ENCODE results near the gene RNF225. TPM values are rescaled to one million over a fixed set of nuclear protein-coding genes. Genes with fewer than 3 reads are reported as not detected.
A peak's percentile ranks its signal among the peaks of the same experiment; 100 is the strongest.

Gene RNF225
- total RNA-seq, 1 experiment from 2014 or later: 1.8 TPM

- CTCF ChIA-PET: interaction anchor here (1.1 to 1.6 kb wide), 3 partner anchors 10 to 25 kb away, joined by 3 to 5 read pairs (median 3); partner anchors contain the start of gene ZNF497
- Mint-ChIP-seq H3K27ac (0 out of 2 replicates have a peak overlapping the region, but pooled peaks have one; percentile 54), H3K27me3 (ENCODE audit: low read depth) (no peaks in the 10 kb centered on the region), H3K4me3 (no peak overlapping the region), H3K36me3 (no peaks in the 10 kb centered on the region), H3K9me3 (no peaks in the 10 kb centered on the region), H3K4me1 (peaks cover 2% of the 10 kb centered on the region; the same call in 1 of the 2 replicates)
- DNase-seq (ENCODE audit: low spot score): no peak
- POLR2A ChIA-PET: interaction anchor here (1.7 kb wide), 1 partner anchor 10 kb away, joined by 7 read pairs; the partner anchor contains the start of gene ZNF497
- TF ChIP-seq, protein P1, sequence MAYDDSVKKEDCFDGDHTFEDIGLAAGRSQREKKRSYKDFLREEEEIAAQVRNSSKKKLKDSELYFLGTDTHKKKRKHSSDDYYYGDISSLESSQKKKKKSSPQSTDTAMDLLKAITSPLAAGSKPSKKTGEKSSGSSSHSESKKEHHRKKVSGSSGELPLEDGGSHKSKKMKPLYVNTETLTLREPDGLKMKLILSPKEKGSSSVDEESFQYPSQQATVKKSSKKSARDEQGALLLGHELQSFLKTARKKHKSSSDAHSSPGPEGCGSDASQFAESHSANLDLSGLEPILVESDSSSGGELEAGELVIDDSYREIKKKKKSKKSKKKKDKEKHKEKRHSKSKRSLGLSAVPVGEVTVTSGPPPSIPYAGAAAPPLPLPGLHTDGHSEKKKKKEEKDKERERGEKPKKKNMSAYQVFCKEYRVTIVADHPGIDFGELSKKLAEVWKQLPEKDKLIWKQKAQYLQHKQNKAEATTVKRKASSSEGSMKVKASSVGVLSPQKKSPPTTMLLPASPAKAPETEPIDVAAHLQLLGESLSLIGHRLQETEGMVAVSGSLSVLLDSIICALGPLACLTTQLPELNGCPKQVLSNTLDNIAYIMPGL (CRISPR knock-in tag; IDR thresholded peaks at IDR 0.05): no peak
- TF ChIP-seq CTCF (IDR thresholded peaks at IDR 0.05): 0 out of 2 replicates have a peak, but pooled peaks have one; percentile 8
- no peak for TF ChIP-seq CREM (CRISPR knock-in tag; IDR thresholded peaks at IDR 0.05)
- TF ChIP-seq AR (CRISPR knock-in tag; IDR thresholded peaks at IDR 0.05): no peak
- peak; percentile 52 for ATAC-seq
These were observed 22.9 kb upstream of the RNF225 start for GRCh38 chr19:58372311-58373133.

GRCh38 chr19:58374200-58374599, 21.3 kb upstream of the RNF225 start:
- ATAC-seq: no peak
- Mint-ChIP-seq H3K27ac (no peak overlapping the region), H3K27me3 (ENCODE audit: low read depth) (no peaks in the 10 kb centered on the region), H3K4me1 (peaks cover 2% of the 10 kb centered on the region; the same call in 1 of the 2 replicates), H3K4me3 (no peak overlapping the region), H3K9me3 (no peaks in the 10 kb centered on the region), H3K36me3 (no peaks in the 10 kb centered on the region)
- POLR2A ChIA-PET: interaction anchor here (1.7 kb wide), 1 partner anchor 12 kb away, joined by 7 read pairs; the partner anchor contains the start of gene ZNF497
- CTCF ChIA-PET: interaction anchor here (1.6 kb wide), 1 partner anchor 23 kb away, joined by 3 read pairs; no protein-coding TSS in a partner anchor
- DNase-seq (ENCODE audit: low spot score): no peak
- TF ChIP-seq NR3C1 (CRISPR knock-in tag; conservative IDR thresholded peaks at IDR 0.05; ENCODE audit: low read depth) (no peak), TEAD1 (CRISPR knock-in tag; IDR thresholded peaks at IDR 0.05) (no peak), PRRX2 (CRISPR knock-in tag; IDR thresholded peaks at IDR 0.05) (no peak), ZNF532 (CRISPR knock-in tag; IDR thresholded peaks at IDR 0.05; ENCODE audit: borderline replicate concordance) (no peak), SMAD3 (CRISPR knock-in tag; IDR thresholded peaks at IDR 0.05; ENCODE audit: borderline replicate concordance) (no peak), ZNF671 (CRISPR knock-in tag; IDR thresholded peaks at IDR 0.05) (no peak), ZNF416 (CRISPR knock-in tag; IDR thresholded peaks at IDR 0.05) (no peak)
- TF ChIP-seq, protein P2, sequence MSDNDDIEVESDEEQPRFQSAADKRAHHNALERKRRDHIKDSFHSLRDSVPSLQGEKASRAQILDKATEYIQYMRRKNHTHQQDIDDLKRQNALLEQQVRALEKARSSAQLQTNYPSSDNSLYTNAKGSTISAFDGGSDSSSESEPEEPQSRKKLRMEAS (CRISPR knock-in tag; IDR thresholded peaks at IDR 0.05): no peak
- TF ChIP-seq, protein P3, sequence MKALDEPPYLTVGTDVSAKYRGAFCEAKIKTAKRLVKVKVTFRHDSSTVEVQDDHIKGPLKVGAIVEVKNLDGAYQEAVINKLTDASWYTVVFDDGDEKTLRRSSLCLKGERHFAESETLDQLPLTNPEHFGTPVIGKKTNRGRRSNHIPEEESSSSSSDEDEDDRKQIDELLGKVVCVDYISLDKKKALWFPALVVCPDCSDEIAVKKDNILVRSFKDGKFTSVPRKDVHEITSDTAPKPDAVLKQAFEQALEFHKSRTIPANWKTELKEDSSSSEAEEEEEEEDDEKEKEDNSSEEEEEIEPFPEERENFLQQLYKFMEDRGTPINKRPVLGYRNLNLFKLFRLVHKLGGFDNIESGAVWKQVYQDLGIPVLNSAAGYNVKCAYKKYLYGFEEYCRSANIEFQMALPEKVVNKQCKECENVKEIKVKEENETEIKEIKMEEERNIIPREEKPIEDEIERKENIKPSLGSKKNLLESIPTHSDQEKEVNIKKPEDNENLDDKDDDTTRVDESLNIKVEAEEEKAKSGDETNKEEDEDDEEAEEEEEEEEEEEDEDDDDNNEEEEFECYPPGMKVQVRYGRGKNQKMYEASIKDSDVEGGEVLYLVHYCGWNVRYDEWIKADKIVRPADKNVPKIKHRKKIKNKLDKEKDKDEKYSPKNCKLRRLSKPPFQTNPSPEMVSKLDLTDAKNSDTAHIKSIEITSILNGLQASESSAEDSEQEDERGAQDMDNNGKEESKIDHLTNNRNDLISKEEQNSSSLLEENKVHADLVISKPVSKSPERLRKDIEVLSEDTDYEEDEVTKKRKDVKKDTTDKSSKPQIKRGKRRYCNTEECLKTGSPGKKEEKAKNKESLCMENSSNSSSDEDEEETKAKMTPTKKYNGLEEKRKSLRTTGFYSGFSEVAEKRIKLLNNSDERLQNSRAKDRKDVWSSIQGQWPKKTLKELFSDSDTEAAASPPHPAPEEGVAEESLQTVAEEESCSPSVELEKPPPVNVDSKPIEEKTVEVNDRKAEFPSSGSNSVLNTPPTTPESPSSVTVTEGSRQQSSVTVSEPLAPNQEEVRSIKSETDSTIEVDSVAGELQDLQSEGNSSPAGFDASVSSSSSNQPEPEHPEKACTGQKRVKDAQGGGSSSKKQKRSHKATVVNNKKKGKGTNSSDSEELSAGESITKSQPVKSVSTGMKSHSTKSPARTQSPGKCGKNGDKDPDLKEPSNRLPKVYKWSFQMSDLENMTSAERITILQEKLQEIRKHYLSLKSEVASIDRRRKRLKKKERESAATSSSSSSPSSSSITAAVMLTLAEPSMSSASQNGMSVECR (CRISPR knock-in tag; IDR thresholded peaks at IDR 0.05; ENCODE audit: borderline replicate concordance): no peak
- TF ChIP-seq, protein P4, sequence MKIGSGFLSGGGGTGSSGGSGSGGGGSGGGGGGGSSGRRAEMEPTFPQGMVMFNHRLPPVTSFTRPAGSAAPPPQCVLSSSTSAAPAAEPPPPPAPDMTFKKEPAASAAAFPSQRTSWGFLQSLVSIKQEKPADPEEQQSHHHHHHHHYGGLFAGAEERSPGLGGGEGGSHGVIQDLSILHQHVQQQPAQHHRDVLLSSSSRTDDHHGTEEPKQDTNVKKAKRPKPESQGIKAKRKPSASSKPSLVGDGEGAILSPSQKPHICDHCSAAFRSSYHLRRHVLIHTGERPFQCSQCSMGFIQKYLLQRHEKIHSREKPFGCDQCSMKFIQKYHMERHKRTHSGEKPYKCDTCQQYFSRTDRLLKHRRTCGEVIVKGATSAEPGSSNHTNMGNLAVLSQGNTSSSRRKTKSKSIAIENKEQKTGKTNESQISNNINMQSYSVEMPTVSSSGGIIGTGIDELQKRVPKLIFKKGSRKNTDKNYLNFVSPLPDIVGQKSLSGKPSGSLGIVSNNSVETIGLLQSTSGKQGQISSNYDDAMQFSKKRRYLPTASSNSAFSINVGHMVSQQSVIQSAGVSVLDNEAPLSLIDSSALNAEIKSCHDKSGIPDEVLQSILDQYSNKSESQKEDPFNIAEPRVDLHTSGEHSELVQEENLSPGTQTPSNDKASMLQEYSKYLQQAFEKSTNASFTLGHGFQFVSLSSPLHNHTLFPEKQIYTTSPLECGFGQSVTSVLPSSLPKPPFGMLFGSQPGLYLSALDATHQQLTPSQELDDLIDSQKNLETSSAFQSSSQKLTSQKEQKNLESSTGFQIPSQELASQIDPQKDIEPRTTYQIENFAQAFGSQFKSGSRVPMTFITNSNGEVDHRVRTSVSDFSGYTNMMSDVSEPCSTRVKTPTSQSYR (CRISPR knock-in tag; IDR thresholded peaks at IDR 0.05): no peak
